Sigmoid colon (tissue), 7 donors: ENCODE results near the gene CACHD1. TPM values are rescaled to one million over a fixed set of nuclear protein-coding genes. Genes with fewer than 3 reads are reported as not detected.
A peak's percentile ranks its signal among the peaks of the same experiment; 100 is the strongest.

Experiments
- DNase-seq: peaks from one replicate; pipeline ENCODE4 v3.0.0-alpha.2; 2019
- H3K27ac ChIP-seq, 4 donors: fragments of 200-600 bp; sonication (generic); one replicate each; pipeline ENCODE4 v1.5.1; 2016 to 2019; ENCODE audit warnings: mild to moderate bottlenecking in 1 of 4
- H3K27me3 ChIP-seq, 3 donors: fragments of 200-600 bp; sonication (generic); one replicate each; pipeline ENCODE4 v1.5.1; 2019; ENCODE audit warnings: mild to moderate bottlenecking in 1 of 3
- H3K36me3 ChIP-seq, 4 donors: fragments of 200-600 bp; sonication (generic); one replicate each; pipeline ENCODE4 v1.5.1; 2016 to 2019
- H3K4me1 ChIP-seq, 4 donors: fragments of 200-600 bp; sonication (generic); one replicate each; pipeline ENCODE4 v1.5.1; 2017 to 2019
- H3K4me3 ChIP-seq, 4 donors: fragments of 200-600 bp; sonication (generic); one replicate each; pipeline ENCODE4 v1.5.1; 2017 to 2019; ENCODE audit warnings: mild to moderate bottlenecking in 2 of 4, moderate library complexity in 1 of 4
- H3K9me3 ChIP-seq, 4 donors: fragments of 200-600 bp in 3 of 4; sonication (generic) in 3 of 4; one replicate each; pipeline versions ENCODE4 v1.5.1 to v1.6.1; 2013 to 2019
- CTCF ChIP-seq, 4 experiments: fragments of 450-650 bp in 3 of 4; fragments of 200-600 bp in 1 of 4; IDR thresholded peaks; one replicate each; pipeline ENCODE4 v1.5.1; 2016 to 2019; ENCODE audit warnings: antibody characterized with exemption in 4 of 4, mild to moderate bottlenecking in 3 of 4, moderate library complexity in 2 of 4
- EP300 ChIP-seq, 4 donors: sonication (generic); formaldehyde crosslinking; IDR thresholded peaks; one replicate each; pipeline ENCODE4 v1.6.1; 2017; ENCODE audit warnings: antibody characterized with exemption in 4 of 4
- POLR2A ChIP-seq, 2 donors: fragments of 450-650 bp; IDR thresholded peaks; one replicate each; pipeline ENCODE4 v1.6.1; 2016; ENCODE audit warnings: antibody characterized with exemption in 2 of 2, mild to moderate bottlenecking in 2 of 2, moderate library complexity in 2 of 2
- POLR2AphosphoS5 ChIP-seq, 4 donors: sonication (generic); formaldehyde crosslinking; IDR thresholded peaks; one replicate each; pipeline ENCODE4 v1.6.1; 2017; ENCODE audit warnings: antibody characterized with exemption in 4 of 4
- WGBS, 2 donors: extraction: QIAGEN DNeasy Blood & Tissue Kit; methylation state at CpG; one replicate each; pipeline ENCODE4 v1.1.7; 2013; 5-methylcytosine and 5-hydroxymethylcytosine counted together
- intact Hi-C: fragments of 100-400 bp; cut with DNase I; formaldehyde crosslinking; loops from one replicate; pipeline ENCODE4 v1.15.1; 2023
- polyA plus RNA-seq, 3 donors: library from polyadenylated mRNA; stranded (reverse); fragments of 200-250 nt; gene quantifications; one replicate each; pipeline ENCODE4 v1.2.3, GENCODE V29; 2013
- total RNA-seq, 4 donors: library from RNA; depleted of rRNA; stranded (reverse); fragments of >200 nt; gene quantifications; one replicate each; pipeline ENCODE4 v1.1.0, GENCODE V29; 2016
- donor health status: healthy with polysubstance abuse.
- donor health status: Bipolar disorder and iron deficiency.
- donor health status: healthy.

CACHD1 gene
- total and polyA plus RNA-seq, 7 donors, result 0.23 to 7.1 (median 3.7) TPM

DNA sequence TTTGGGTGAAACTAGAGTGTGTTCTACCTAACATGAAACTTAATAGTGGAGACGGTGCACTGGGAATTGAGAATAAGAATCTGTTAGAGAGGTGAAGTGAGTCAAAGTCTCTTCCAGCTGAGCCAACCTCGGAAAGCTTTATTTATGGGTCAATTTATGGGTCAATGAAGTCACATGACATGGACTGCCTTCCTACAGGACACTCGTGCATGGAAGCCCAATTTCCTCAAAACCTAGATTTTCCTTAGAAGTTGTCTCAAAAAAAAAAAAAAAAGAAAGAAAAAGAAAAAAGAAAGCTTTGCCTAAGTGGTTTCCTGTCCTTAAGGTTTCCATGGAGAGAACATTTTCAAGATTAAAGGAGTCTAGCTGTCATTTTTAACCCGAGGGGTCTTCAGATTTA is 26.7 kb downstream of the CACHD1 start:
- Histone ChIP-seq H3K4me1 (no peaks in the 10 kb centered on the region), H3K9me3 (no peaks in the 10 kb centered on the region), H3K27ac (no peak overlapping the region), H3K4me3 (no peak overlapping the region), H3K36me3 (no peaks in the 10 kb centered on the region), H3K27me3 (no peaks in the 10 kb centered on the region)
- 58 to 78% methylated on average over 4 of the region's 4 CpGs for WGBS, 2 donors
- DNase-seq, result no peak
- intact Hi-C loops, result no loop called here
- TF ChIP-seq POLR2A (IDR thresholded peaks at IDR 0.05) (no peak), EP300 (IDR thresholded peaks at IDR 0.05) (no peak), POLR2AphosphoS5 (IDR thresholded peaks at IDR 0.05) (no peak), CTCF (IDR thresholded peaks at IDR 0.05) (no peak)

GRCh38 chr1:64497088-64497883 is 27.4 kb downstream of the CACHD1 start:
- no peak overlapping the region for H3K4me3 ChIP-seq
- H3K27ac ChIP-seq, result peak overlapping the region in 1 of 4 donors; percentile 13
- H3K9me3 ChIP-seq, result no peaks in the 10 kb centered on the region
- H3K27me3 ChIP-seq, result no peaks in the 10 kb centered on the region
- no peak for TF ChIP-seq POLR2A (IDR thresholded peaks at IDR 0.05)
- no peak for TF ChIP-seq POLR2AphosphoS5 (IDR thresholded peaks at IDR 0.05)
- TF ChIP-seq CTCF (IDR thresholded peaks at IDR 0.05), result no peak
- TF ChIP-seq EP300 (IDR thresholded peaks at IDR 0.05), result no peak
- no peaks in the 10 kb centered on the region for H3K4me1 ChIP-seq
- no peaks in the 10 kb centered on the region for H3K36me3 ChIP-seq
- intact Hi-C loops, result no loop called here
- DNase-seq, result no peak
- WGBS, 2 donors, result 79 to 80% methylated on average over 4 of the region's 4 CpGs

- Histone ChIP-seq H3K36me3 (no peaks in the 10 kb centered on the region), H3K27ac (no peak overlapping the region), H3K27me3 (no peaks in the 10 kb centered on the region), H3K4me1 (no peaks in the 10 kb centered on the region), H3K4me3 (no peak overlapping the region), H3K9me3 (no peaks in the 10 kb centered on the region)
- DNase-seq, result no peak
- intact Hi-C loops, result no loop called here
- TF ChIP-seq EP300 (IDR thresholded peaks at IDR 0.05), result no peak
- TF ChIP-seq CTCF (IDR thresholded peaks at IDR 0.05), result no peak
- no peak for TF ChIP-seq POLR2A (IDR thresholded peaks at IDR 0.05)
- no peak for TF ChIP-seq POLR2AphosphoS5 (IDR thresholded peaks at IDR 0.05)
- WGBS, 2 donors, result 37 to 74% methylated on average over 4 of the region's 4 CpGs
Observed at GRCh38 chr1:64498325-64498724, 28.4 kb downstream of the CACHD1 start.

DNA sequence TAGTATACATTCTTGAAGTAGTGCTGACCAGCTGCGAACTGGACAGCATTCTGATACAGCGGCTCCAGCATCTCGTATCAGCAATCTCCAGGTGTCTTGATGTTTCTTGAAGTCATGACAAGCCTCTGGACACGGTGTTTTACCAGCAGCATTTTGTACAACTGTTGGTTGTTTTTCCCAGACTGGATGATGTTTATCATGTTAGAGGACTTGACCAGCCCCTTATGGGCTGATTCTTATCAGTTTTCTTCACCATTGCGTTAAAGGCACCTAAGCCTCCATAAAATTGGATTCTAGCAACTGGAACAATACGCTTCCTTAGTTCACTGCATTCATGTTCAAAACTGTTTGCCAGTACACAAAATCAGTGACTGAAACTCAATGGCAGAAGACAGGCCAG is 29.1 kb downstream of the CACHD1 start:
- no peak for TF ChIP-seq CTCF (IDR thresholded peaks at IDR 0.05)
- no peak overlapping the region for H3K4me3 ChIP-seq
- H3K9me3 ChIP-seq, result no peaks in the 10 kb centered on the region
- H3K27ac ChIP-seq, result no peak overlapping the region
- H3K4me1 ChIP-seq, result no peaks in the 10 kb centered on the region
- intact Hi-C loops, result no loop called here
- no peaks in the 10 kb centered on the region for H3K36me3 ChIP-seq
- H3K27me3 ChIP-seq, result no peaks in the 10 kb centered on the region
- no peak for DNase-seq
- 93 to 95% methylated on average over 6 of the region's 6 CpGs for WGBS, 2 donors

DNA sequence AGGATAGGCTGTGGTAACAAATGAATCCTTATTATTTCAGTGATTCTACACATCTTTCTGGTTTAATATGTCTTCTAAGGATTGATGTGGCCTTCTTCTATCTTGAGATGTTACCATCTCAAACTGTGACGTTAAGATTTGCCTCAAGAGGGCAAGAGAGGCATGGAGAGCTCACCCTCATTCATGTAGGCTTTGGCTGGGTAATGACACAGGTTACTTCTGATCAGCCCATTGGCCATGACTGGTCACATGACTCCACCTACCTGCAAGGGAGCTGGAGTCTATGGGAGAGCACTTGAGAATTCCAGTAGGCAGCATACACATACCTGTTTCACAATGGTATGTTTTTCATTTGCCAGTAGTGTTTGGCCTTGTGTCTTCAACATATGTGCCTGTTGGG is 30.0 kb downstream of the CACHD1 start:
- Histone ChIP-seq H3K4me3 (no peak overlapping the region), H3K4me1 (peaks cover 0 to 5% (median 2%) of the 10 kb centered on the region in 4 donors), H3K27ac (no peak overlapping the region), H3K27me3 (no peaks in the 10 kb centered on the region), H3K9me3 (no peaks in the 10 kb centered on the region), H3K36me3 (no peaks in the 10 kb centered on the region)
- intact Hi-C loops, result no loop called here
- DNase-seq, result no peak
- TF ChIP-seq POLR2AphosphoS5 (IDR thresholded peaks at IDR 0.05) (no peak), CTCF (IDR thresholded peaks at IDR 0.05) (no peak), EP300 (IDR thresholded peaks at IDR 0.05) (no peak), POLR2A (IDR thresholded peaks at IDR 0.05) (no peak)
- WGBS, 2 donors, result 85 to 90% methylated on average over 1 of the region's 1 CpG
